GM10847 (cell line): Measurements from ENCODE around the gene SBSN.

Experiments
- POLR2A ChIP-seq: IDR thresholded peaks from 2 replicates; pipeline ENCODE4 v1.6.1; 2011; ENCODE audit not compliant: insufficient read length; ENCODE audit errors: extremely low read depth

SBSN gene

GRCh38 chr19:35558400-35559280 is 30.5 kb upstream of the SBSN start:
- no peak for TF ChIP-seq POLR2A

- no peak for TF ChIP-seq POLR2A
Observed at GRCh38 chr19:35557539-35558399, 29.7 kb upstream of the SBSN start.

- no peak for TF ChIP-seq POLR2A
Observed at GRCh38 chr19:35556846-35557538, 28.9 kb upstream of the SBSN start.

- TF ChIP-seq POLR2A = no peak
Observed at GRCh38 chr19:35556025-35556590, 28.0 kb upstream of the SBSN start.

- TF ChIP-seq POLR2A = no peak
Observed at GRCh38 chr19:35555301-35556005, 27.3 kb upstream of the SBSN start.

GRCh38 chr19:35554076-35554475 is 26.0 kb upstream of the SBSN start:
- no peak for TF ChIP-seq POLR2A

GRCh38 chr19:35553385-35554000 is 25.4 kb upstream of the SBSN start:
- no peak for TF ChIP-seq POLR2A

GRCh38 chr19:35552534-35553384 is 24.6 kb upstream of the SBSN start:
- no peak for TF ChIP-seq POLR2A

GRCh38 chr19:35551091-35551810 is 23.1 kb upstream of the SBSN start:
- TF ChIP-seq POLR2A = no peak

GRCh38 chr19:35549879-35550523 is 21.9 kb upstream of the SBSN start:
- no peak for TF ChIP-seq POLR2A

- TF ChIP-seq POLR2A = no peak
Observed at GRCh38 chr19:35549174-35549788, 21.2 kb upstream of the SBSN start.

- no peak for TF ChIP-seq POLR2A
Observed at GRCh38 chr19:35546532-35546931, 18.4 kb upstream of the SBSN start.
